Liver (tissue), 3 donors: ENCODE results near the gene ACOT11.

Source experiments
- ATF3 ChIP-seq: IDR thresholded peaks from 2 replicates; pipeline ENCODE4 v1.6.1; 2016; ENCODE audit warnings: antibody characterized with exemption
- EGR1 ChIP-seq, 2 donors: IDR thresholded peaks; 2 replicates each; pipeline ENCODE4 v1.6.1; 2016 to 2018; ENCODE audit warnings: antibody characterized with exemption in 2 of 2, low read depth in 2 of 2
- FOXA1 ChIP-seq: IDR thresholded peaks from 2 replicates; pipeline ENCODE4 v1.6.1; 2016; ENCODE audit warnings: antibody characterized with exemption
- GABPA ChIP-seq, 2 donors: IDR thresholded peaks in 1 of 2; conservative IDR thresholded peaks in 1 of 2; 2 replicates each; pipeline ENCODE4 v1.6.1; 2016; ENCODE audit warnings: antibody characterized with exemption in 2 of 2, mild to moderate bottlenecking in 1 of 2, moderate library complexity in 1 of 2
- RAD21 ChIP-seq, 2 donors: IDR thresholded peaks; 2 replicates each; pipeline ENCODE4 v1.6.1; 2016; ENCODE audit warnings: antibody characterized with exemption in 2 of 2, mild to moderate bottlenecking in 2 of 2
- SP1 ChIP-seq: IDR thresholded peaks from 2 replicates; pipeline ENCODE4 v1.6.1; 2018; ENCODE audit warnings: antibody characterized with exemption, mild to moderate bottlenecking
- TAF1 ChIP-seq: conservative IDR thresholded peaks from 2 replicates; pipeline ENCODE4 v1.6.1; 2016; ENCODE audit warnings: antibody characterized with exemption, mild to moderate bottlenecking
- YY1 ChIP-seq: IDR thresholded peaks from 2 replicates; pipeline ENCODE4 v1.6.1; 2016; ENCODE audit warnings: antibody characterized with exemption, mild to moderate bottlenecking
- TF ChIP-seq, protein P1 (sequence below): fragments of 150-350 bp; IDR thresholded peaks from 2 replicates; pipeline ENCODE4 v1.5.1; 2017; ENCODE audit warnings: improper control_type of control experiment, low read depth, low read length; ENCODE audit not compliant: missing input control
- TF ChIP-seq, protein P2 (sequence below): IDR thresholded peaks from 2 replicates; pipeline ENCODE4 v1.6.1; 2016; ENCODE audit warnings: antibody characterized with exemption
- TF ChIP-seq, protein P3 (sequence below): IDR thresholded peaks from 2 replicates; pipeline ENCODE4 v1.6.1; 2016; ENCODE audit warnings: antibody characterized with exemption
- TF ChIP-seq, protein P4 (sequence below): IDR thresholded peaks from 2 replicates; pipeline ENCODE4 v1.6.1; 2016; ENCODE audit warnings: antibody characterized with exemption, mild to moderate bottlenecking
- donor health status: healthy.
- donor health status: healthy.

DNA sequence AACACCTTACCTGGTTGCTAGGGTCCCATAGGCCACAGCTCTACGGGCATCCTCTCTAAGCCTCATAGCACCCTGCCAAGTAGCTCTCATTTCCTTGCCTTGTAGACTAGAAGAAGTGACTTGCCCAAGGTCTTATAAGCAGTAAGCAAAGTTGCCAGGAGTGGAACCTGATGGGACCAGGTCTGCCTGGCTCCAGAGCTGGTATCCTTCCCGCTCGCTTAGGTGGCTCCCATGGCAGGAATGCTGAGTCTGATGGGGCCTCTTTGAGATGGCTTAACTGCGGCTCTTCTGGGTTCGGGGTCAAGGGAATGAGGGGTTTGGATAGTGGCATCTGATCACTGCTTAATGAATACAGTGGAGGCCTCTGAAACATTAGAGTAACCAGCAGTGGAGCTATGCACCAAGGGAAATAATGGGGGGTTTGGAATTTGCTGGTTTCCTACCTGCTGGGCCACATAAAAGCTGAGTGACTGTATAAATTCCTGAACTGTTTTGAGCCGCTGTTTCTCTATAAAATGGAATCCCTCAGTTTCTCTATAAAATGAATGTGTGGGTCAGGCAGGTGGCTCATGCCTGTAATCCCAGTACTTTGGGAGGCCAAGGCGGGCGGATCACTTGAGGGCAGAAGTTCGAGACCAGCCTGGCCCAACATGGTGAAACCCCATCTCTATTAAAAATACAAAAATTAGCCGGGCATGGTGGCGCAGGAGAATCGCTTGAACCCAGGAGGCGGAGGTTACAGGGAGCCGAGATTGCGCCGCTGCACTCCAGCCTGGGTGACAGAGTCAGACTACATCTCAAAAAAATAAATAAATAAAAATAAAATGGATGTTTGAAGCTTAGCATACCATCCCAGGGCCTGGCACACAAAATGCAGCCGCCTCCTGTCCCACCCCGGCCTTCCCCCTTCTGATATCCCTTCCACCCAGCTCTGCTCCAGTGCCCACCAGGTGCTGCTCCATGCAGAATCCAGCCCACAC lies 62.9 kb downstream of the ACOT11 start:
- TF ChIP-seq, protein P1, sequence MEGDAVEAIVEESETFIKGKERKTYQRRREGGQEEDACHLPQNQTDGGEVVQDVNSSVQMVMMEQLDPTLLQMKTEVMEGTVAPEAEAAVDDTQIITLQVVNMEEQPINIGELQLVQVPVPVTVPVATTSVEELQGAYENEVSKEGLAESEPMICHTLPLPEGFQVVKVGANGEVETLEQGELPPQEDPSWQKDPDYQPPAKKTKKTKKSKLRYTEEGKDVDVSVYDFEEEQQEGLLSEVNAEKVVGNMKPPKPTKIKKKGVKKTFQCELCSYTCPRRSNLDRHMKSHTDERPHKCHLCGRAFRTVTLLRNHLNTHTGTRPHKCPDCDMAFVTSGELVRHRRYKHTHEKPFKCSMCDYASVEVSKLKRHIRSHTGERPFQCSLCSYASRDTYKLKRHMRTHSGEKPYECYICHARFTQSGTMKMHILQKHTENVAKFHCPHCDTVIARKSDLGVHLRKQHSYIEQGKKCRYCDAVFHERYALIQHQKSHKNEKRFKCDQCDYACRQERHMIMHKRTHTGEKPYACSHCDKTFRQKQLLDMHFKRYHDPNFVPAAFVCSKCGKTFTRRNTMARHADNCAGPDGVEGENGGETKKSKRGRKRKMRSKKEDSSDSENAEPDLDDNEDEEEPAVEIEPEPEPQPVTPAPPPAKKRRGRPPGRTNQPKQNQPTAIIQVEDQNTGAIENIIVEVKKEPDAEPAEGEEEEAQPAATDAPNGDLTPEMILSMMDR: no peak
- TF ChIP-seq, protein P2, sequence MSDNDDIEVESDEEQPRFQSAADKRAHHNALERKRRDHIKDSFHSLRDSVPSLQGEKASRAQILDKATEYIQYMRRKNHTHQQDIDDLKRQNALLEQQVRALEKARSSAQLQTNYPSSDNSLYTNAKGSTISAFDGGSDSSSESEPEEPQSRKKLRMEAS: no peak
- no peak for TF ChIP-seq RAD21 (IDR thresholded peaks at IDR 0.05)
- TF ChIP-seq, protein P3, sequence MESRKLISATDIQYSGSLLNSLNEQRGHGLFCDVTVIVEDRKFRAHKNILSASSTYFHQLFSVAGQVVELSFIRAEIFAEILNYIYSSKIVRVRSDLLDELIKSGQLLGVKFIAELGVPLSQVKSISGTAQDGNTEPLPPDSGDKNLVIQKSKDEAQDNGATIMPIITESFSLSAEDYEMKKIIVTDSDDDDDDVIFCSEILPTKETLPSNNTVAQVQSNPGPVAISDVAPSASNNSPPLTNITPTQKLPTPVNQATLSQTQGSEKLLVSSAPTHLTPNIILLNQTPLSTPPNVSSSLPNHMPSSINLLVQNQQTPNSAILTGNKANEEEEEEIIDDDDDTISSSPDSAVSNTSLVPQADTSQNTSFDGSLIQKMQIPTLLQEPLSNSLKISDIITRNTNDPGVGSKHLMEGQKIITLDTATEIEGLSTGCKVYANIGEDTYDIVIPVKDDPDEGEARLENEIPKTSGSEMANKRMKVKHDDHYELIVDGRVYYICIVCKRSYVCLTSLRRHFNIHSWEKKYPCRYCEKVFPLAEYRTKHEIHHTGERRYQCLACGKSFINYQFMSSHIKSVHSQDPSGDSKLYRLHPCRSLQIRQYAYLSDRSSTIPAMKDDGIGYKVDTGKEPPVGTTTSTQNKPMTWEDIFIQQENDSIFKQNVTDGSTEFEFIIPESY: no peak
- no peak for TF ChIP-seq EGR1 (IDR thresholded peaks at IDR 0.05; ENCODE audit: low read depth in 2 of 2)
- TF ChIP-seq, protein P4, sequence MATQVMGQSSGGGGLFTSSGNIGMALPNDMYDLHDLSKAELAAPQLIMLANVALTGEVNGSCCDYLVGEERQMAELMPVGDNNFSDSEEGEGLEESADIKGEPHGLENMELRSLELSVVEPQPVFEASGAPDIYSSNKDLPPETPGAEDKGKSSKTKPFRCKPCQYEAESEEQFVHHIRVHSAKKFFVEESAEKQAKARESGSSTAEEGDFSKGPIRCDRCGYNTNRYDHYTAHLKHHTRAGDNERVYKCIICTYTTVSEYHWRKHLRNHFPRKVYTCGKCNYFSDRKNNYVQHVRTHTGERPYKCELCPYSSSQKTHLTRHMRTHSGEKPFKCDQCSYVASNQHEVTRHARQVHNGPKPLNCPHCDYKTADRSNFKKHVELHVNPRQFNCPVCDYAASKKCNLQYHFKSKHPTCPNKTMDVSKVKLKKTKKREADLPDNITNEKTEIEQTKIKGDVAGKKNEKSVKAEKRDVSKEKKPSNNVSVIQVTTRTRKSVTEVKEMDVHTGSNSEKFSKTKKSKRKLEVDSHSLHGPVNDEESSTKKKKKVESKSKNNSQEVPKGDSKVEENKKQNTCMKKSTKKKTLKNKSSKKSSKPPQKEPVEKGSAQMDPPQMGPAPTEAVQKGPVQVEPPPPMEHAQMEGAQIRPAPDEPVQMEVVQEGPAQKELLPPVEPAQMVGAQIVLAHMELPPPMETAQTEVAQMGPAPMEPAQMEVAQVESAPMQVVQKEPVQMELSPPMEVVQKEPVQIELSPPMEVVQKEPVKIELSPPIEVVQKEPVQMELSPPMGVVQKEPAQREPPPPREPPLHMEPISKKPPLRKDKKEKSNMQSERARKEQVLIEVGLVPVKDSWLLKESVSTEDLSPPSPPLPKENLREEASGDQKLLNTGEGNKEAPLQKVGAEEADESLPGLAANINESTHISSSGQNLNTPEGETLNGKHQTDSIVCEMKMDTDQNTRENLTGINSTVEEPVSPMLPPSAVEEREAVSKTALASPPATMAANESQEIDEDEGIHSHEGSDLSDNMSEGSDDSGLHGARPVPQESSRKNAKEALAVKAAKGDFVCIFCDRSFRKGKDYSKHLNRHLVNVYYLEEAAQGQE: no peak
- TF ChIP-seq GABPA (IDR thresholded peaks at IDR 0.05 in 1 of 2, conservative IDR thresholded peaks at IDR 0.05 in 1 of 2): no peak
- no peak for TF ChIP-seq ATF3
- no peak for TF ChIP-seq SP1
- TF ChIP-seq FOXA1: no peak
- TF ChIP-seq TAF1: no peak
- TF ChIP-seq YY1: no peak
